ENCODE results near the gene HOXC4. TPM values are rescaled to one million over a fixed set of nuclear protein-coding genes. Genes with fewer than 3 reads are reported as not detected.
A peak's percentile ranks its signal among the peaks of the same experiment; 100 is the strongest.
"Not testable (repeated sequence)": the region's sequence is repeated elsewhere in the genome, so short reads cannot be mapped to it uniquely, and the experiment has no call there.

Gene HOXC4
- total RNA-seq, 4 donors from 2014 or later: 0.84 to 1.3 (median 1.1) TPM

DNA sequence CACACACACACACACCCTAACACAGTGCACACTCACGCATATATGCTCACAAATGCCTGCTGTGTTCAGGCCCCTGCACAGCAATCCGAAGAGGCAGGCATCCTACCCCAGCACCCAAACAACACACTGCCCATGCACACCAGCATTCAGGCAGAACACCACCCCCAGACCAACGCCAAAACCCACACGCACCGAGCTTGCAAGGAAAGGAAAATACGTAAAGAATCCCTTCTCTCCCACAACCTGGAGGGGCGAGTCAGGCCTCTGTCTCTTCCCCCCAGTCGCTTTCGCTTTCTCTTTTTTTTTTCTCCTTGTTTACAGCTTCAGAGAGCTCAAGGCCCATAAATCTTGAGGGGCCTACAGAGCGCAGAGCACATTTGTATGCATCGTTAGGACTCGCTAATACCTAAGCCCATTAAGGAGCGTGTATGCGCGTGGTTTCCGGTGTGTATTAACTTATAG lies 27.4 kb downstream of the HOXC4 start:
- DNase-seq (ENCODE audit: low spot score); ATAC-seq (ENCODE audit: low FRiP score): not testable (repeated sequence)

DNA sequence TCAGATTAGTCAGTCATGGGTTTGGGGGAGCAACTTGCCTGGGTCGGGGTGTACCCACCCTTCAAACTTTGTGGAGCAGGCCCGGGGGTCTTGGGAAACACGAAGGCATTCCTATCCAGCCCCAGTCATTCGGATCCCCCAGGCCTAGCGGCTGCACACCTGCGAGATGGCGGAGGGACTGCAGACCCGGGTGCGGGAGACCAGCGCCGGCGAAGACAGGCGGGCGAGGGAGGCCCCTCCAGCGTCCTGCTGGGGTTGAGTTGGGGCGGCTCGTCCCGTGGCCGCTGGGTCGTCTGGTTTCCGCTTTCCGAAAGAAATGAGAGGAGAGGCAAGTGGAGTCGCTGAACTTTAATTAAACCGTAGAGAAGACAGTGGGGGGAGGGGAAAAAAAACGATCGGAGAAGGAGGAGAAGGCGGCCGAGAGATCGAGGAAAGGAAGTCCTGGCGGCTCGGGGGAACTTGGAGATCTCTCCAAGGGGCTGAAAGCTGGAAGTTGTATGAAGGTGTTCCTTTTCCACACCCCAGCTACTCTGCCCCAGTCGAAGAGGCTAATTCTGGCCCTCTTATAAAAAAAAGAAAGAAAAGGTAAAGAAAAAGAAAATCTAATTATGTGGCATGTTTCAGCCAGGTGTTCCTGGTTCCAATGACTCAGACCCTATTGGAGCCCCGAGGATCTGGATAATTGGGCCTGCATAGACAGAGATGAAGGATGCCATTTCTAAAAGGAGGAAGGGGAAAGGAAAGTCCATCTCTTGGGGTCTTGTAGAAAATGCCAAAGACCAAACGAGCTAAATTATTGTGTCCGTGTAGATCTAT lies 28.2 kb downstream of the HOXC4 start:
- not testable (repeated sequence) for ATAC-seq (ENCODE audit: low FRiP score); DNase-seq (ENCODE audit: low spot score)

- ATAC-seq (ENCODE audit: low FRiP score) (peak; percentile 37), DNase-seq (ENCODE audit: low spot score) (no peak)
- TF ChIP-seq, protein P1, sequence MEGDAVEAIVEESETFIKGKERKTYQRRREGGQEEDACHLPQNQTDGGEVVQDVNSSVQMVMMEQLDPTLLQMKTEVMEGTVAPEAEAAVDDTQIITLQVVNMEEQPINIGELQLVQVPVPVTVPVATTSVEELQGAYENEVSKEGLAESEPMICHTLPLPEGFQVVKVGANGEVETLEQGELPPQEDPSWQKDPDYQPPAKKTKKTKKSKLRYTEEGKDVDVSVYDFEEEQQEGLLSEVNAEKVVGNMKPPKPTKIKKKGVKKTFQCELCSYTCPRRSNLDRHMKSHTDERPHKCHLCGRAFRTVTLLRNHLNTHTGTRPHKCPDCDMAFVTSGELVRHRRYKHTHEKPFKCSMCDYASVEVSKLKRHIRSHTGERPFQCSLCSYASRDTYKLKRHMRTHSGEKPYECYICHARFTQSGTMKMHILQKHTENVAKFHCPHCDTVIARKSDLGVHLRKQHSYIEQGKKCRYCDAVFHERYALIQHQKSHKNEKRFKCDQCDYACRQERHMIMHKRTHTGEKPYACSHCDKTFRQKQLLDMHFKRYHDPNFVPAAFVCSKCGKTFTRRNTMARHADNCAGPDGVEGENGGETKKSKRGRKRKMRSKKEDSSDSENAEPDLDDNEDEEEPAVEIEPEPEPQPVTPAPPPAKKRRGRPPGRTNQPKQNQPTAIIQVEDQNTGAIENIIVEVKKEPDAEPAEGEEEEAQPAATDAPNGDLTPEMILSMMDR (IDR thresholded peaks at IDR 0.05): no peak
These were observed 28.8 kb downstream of the HOXC4 start for GRCh38 chr12:54082397-54082892.

DNA sequence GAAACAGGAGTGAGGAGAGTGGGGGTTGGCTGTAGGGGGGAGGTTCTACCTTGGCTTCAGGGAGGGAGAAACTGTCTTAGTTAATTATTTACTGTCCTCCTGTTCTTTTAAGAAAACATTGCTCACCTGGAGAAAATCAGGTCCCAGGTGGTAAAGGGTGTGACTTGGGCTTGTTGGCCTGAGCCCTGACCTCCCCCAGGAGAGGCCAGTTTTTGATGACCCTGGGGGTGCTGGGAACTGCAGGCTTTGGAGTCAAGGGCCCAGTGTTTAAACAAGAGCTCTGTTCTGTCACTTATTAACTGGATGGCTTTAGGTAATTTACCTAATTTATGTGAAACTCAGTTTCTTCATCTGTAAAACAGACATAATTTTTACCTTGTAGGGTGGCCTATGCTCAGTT lies 34.4 kb downstream of the HOXC4 start:
- not testable (repeated sequence) for DNase-seq (ENCODE audit: low spot score); ATAC-seq (ENCODE audit: low FRiP score)

- not testable (repeated sequence) for ATAC-seq (ENCODE audit: low FRiP score); DNase-seq (ENCODE audit: low spot score)
These were observed 35.8 kb downstream of the HOXC4 start for GRCh38 chr12:54089465-54089864.

DNA sequence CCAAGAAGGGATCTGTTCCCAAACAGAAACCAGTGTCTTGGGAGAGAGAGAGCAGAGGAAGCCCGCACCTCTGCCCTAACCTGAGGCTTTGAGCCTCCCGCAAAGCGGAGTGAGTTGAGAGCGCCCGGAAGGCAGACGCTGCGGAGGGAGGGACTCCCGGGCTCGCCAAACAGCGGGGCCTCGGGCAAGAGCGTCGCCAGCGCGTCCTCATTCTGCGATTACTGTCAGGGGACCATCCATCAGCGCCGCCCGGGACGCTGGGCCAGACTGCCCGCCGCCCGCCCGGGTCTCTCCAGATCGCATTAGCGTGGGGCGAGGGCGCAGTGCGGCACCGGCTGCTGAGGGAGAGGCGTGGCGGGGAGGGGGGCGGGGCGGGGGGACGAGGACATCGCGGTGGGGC lies 36.7 kb downstream of the HOXC4 start:
- not testable (repeated sequence) for ATAC-seq (ENCODE audit: low FRiP score); DNase-seq (ENCODE audit: low spot score)

GRCh38 chr12:54092943-54093342 lies 39.3 kb downstream of the HOXC4 start:
- not testable (repeated sequence) for DNase-seq (ENCODE audit: low spot score); ATAC-seq (ENCODE audit: low FRiP score)

GRCh38 chr12:54095928-54096327 lies 42.3 kb downstream of the HOXC4 start:
- ATAC-seq (ENCODE audit: low FRiP score); DNase-seq (ENCODE audit: low spot score): not testable (repeated sequence)

- DNase-seq (ENCODE audit: low spot score); ATAC-seq (ENCODE audit: low FRiP score): not testable (repeated sequence)
These were observed 45.0 kb downstream of the HOXC4 start for GRCh38 chr12:54098644-54099043.

DNA sequence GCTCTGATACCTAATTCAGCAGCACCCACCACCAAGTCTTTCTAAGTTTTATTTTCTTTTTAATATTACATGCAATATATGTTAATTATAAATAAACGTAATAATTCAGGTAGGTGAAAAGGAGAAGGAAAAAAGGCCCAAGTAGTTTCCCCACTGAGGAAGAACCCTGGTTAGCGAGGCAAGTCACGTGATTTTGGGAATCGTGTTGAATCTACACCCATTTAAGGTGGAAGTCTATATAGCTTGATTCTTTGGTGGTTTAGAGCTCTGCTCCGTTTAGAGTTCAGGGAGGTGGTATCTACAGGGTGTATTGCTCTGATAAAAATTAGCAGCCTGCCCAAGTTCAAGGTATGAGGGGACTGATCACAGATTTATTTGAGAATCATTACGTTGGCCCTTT lies 47.0 kb downstream of the HOXC4 start:
- not testable (repeated sequence) for ATAC-seq (ENCODE audit: low FRiP score); DNase-seq (ENCODE audit: low spot score)

DNA sequence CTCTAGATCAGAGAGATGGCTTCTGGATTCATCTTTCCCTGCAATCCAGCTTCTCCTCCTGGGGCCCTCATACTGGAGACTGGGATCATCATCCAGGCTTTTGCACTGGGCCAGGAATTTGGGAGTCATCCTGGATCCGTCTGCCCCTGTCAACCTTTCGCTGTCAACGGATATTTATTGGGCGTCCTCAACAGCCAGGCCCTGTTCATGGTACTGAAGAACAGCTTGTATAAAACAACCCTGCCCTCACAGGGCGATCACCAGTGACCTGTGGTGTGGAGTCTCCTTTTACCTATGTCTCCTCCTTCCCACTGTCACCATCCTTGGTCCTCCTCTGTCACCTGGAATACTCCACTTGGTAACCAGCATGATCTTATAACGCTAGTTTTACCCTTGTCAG lies 48.6 kb downstream of the HOXC4 start:
- DNase-seq (ENCODE audit: low spot score); ATAC-seq (ENCODE audit: low FRiP score): not testable (repeated sequence)

- DNase-seq (ENCODE audit: low spot score); ATAC-seq (ENCODE audit: low FRiP score): not testable (repeated sequence)
These were observed 50.2 kb downstream of the HOXC4 start for GRCh38 chr12:54103827-54104226.

Small RNAs within 50 kb of the gene (small RNA-seq; reads per million reads assigned to genes)
- gene HOXC5: not detected
- gene MIR615: 2.8 reads per million, percentile 58 among the genes with 10 or more reads in this experiment
- not detected for gene RF00019

Other genes with a start within 250 kb of the HOXC4 start
- gene HOXC13, start 115.0 kb upstream of the HOXC4 start, total RNA-seq: not detected
- gene HOXC12, start 98.9 kb upstream of the HOXC4 start, total RNA-seq: not detected
- gene HOXC11, start 80.7 kb upstream of the HOXC4 start, total RNA-seq: not detected
- under 1 TPM in 1 of 4 donors, not detected in 3; 0.32 TPM for gene HOTAIR, start 78.9 kb upstream of the HOXC4 start, total RNA-seq
- not detected for gene HOXC10, start 68.7 kb upstream of the HOXC4 start, total RNA-seq
- gene HOXC9, start 53.7 kb upstream of the HOXC4 start, total RNA-seq: 1 to 10 TPM in 1 of 4 donors, under 1 TPM in 2, not detected in 1; 0.28 to 2.0 (median 0.44) TPM
- gene HOXC8, start 44.9 kb upstream of the HOXC4 start, total RNA-seq: under 1 TPM in 2 of 4 donors, not detected in 2; 0.19 to 0.24 TPM
- gene HOXC6, start 25.4 kb upstream of the HOXC4 start, total RNA-seq: 1 to 10 TPM in 2 of 4 donors, under 1 TPM in 2; 0.24 to 1.7 (median 1.2) TPM
- under 1 TPM in 3 of 4 donors, not detected in 1; 0.28 to 0.63 (median 0.50) TPM for gene HOXC5, start 20.8 kb upstream of the HOXC4 start, total RNA-seq
- 10 to 100 TPM; 17.2 to 46.5 (median 36.7) TPM for gene SMUG1, start 135.2 kb downstream of the HOXC4 start, total RNA-seq
- 10 to 100 TPM; 20.9 to 38.8 (median 25.3) TPM for gene CBX5, start 226.3 kb downstream of the HOXC4 start, total RNA-seq
- 100 to 1,000 TPM; 352 to 497 (median 414) TPM for gene HNRNPA1, start 226.9 kb downstream of the HOXC4 start, total RNA-seq
- 10 to 100 TPM in 1 of 4 donors, 1 to 10 TPM in 2, under 1 TPM in 1; 0.72 to 16.9 (median 2.1) TPM for gene NFE2, start 247.2 kb downstream of the HOXC4 start, total RNA-seq

Data from omental fat pad (tissue), 4 donors.